GM19395 (cell line): ENCODE results near the gene BBS9.
"Not testable (repeated sequence)": the region's sequence is repeated elsewhere in the genome, so short reads cannot be mapped to it uniquely, and the experiment has no call there.

Source experiments
- ATAC-seq: cut with Tn5 transposase; IDR thresholded peaks from one replicate; pipeline ENCODE4 v1.9.1; 2021; ENCODE audit warnings: mild to moderate bottlenecking, moderate library complexity; ENCODE audit not compliant: unreplicated experiment

BBS9 gene

GRCh38 chr7:33423646-33424020, 294.3 kb downstream of the BBS9 start:
- ATAC-seq = peak; percentile 95

- ATAC-seq = no peak
Observed at GRCh38 chr7:33425395-33425794, 296.0 kb downstream of the BBS9 start.

- ATAC-seq = no peak
Observed at GRCh38 chr7:33425929-33426678, 296.7 kb downstream of the BBS9 start.

GRCh38 chr7:33428415-33428814, 299.1 kb downstream of the BBS9 start:
- no peak for ATAC-seq

- ATAC-seq = no peak
Observed at GRCh38 chr7:33431543-33431942, 302.2 kb downstream of the BBS9 start.

- ATAC-seq = no peak
Observed at GRCh38 chr7:33432821-33433220, 303.5 kb downstream of the BBS9 start.

- no peak for ATAC-seq
Observed at GRCh38 chr7:33433357-33433756, 304.0 kb downstream of the BBS9 start.

GRCh38 chr7:33444511-33444910, 315.1 kb downstream of the BBS9 start:
- ATAC-seq = no peak

GRCh38 chr7:33446551-33446950, 317.2 kb downstream of the BBS9 start:
- no peak for ATAC-seq

GRCh38 chr7:33448035-33448434, 318.7 kb downstream of the BBS9 start:
- no peak for ATAC-seq

GRCh38 chr7:33449847-33450246, 320.5 kb downstream of the BBS9 start:
- no peak for ATAC-seq

GRCh38 chr7:33452805-33453502, 323.6 kb downstream of the BBS9 start:
- no peak for ATAC-seq

- ATAC-seq = no peak
Observed at GRCh38 chr7:33457039-33457438, 327.7 kb downstream of the BBS9 start.

GRCh38 chr7:33458581-33458980, 329.2 kb downstream of the BBS9 start:
- ATAC-seq = no peak

GRCh38 chr7:33459340-33459751, 330.0 kb downstream of the BBS9 start:
- no peak for ATAC-seq

- ATAC-seq = no peak
Observed at GRCh38 chr7:33463131-33463530, 333.8 kb downstream of the BBS9 start.

- ATAC-seq = no peak
Observed at GRCh38 chr7:33466203-33466602, 336.8 kb downstream of the BBS9 start.

GRCh38 chr7:33471636-33472242, 342.4 kb downstream of the BBS9 start:
- peak; percentile 73 for ATAC-seq

GRCh38 chr7:33472348-33473025, 343.1 kb downstream of the BBS9 start:
- ATAC-seq = no peak

- no peak for ATAC-seq
Observed at GRCh38 chr7:33477719-33478480, 348.5 kb downstream of the BBS9 start.

GRCh38 chr7:33484476-33484875, 355.1 kb downstream of the BBS9 start:
- ATAC-seq = not testable (repeated sequence)
